ENCODE results near the gene CNIH3.

DNA sequence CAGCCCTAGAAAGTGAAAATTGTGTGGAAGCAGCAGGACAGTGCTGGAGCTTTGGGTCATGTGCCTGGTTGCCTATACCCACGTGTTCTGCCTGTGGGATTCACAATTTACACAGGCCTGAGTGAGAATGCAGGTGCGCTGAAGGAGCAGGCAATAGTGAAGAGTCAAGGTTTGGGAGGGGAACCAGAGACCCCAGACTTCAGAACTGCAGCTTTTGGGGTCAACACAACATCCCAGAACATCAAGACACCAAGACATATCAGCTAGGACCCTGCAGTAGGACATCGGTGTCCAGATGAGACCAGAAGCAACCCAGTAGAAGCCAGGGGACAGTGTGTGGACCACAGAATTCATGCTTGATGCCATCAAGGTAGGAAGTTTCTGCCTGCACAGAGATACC is 29.1 kb upstream of the CNIH3 start:
- no peak for TF ChIP-seq EZH2 (IDR thresholded peaks at IDR 0.05; ENCODE audit: borderline replicate concordance, insufficient read depth, low read depth, low read length, poor library complexity, severe bottlenecking)
- TF ChIP-seq, protein P1, sequence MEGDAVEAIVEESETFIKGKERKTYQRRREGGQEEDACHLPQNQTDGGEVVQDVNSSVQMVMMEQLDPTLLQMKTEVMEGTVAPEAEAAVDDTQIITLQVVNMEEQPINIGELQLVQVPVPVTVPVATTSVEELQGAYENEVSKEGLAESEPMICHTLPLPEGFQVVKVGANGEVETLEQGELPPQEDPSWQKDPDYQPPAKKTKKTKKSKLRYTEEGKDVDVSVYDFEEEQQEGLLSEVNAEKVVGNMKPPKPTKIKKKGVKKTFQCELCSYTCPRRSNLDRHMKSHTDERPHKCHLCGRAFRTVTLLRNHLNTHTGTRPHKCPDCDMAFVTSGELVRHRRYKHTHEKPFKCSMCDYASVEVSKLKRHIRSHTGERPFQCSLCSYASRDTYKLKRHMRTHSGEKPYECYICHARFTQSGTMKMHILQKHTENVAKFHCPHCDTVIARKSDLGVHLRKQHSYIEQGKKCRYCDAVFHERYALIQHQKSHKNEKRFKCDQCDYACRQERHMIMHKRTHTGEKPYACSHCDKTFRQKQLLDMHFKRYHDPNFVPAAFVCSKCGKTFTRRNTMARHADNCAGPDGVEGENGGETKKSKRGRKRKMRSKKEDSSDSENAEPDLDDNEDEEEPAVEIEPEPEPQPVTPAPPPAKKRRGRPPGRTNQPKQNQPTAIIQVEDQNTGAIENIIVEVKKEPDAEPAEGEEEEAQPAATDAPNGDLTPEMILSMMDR (IDR thresholded peaks at IDR 0.05): no peak

All from B cell (primary cell).